NK-92 (cell line): ENCODE results near the gene CAPN1.
"Not testable (repeated sequence)": the region's sequence is repeated elsewhere in the genome, so short reads cannot be mapped to it uniquely, and the experiment has no call there.

Experiments used
- DNase-seq: peaks from one replicate; lab custom pipeline; 2025; ENCODE audit not compliant: unreplicated experiment; lab: John Stamatoyannopoulos, UW

The CAPN1 gene

GRCh38 chr11:65216830-65217229 is 35.1 kb downstream of the CAPN1 start:
- DNase-seq, result no peak

- DNase-seq, result no peak
These were observed 36.0 kb downstream of the CAPN1 start for GRCh38 chr11:65217441-65218423.

GRCh38 chr11:65218446-65218845 is 36.7 kb downstream of the CAPN1 start:
- DNase-seq, result no peak

- no peak for DNase-seq
These were observed 38.1 kb downstream of the CAPN1 start for GRCh38 chr11:65219930-65220213.

GRCh38 chr11:65221026-65221425 is 39.3 kb downstream of the CAPN1 start:
- DNase-seq, result no peak

- no peak for DNase-seq
These were observed 41.3 kb downstream of the CAPN1 start for GRCh38 chr11:65223011-65223410.

GRCh38 chr11:65224930-65225278 is 43.2 kb downstream of the CAPN1 start:
- DNase-seq, result no peak

GRCh38 chr11:65225279-65226102 is 43.8 kb downstream of the CAPN1 start:
- no peak for DNase-seq

- DNase-seq, result no peak
These were observed 44.3 kb downstream of the CAPN1 start for GRCh38 chr11:65226103-65226442.

GRCh38 chr11:65227879-65228278 is 46.2 kb downstream of the CAPN1 start:
- DNase-seq, result no peak

- DNase-seq, result no peak
These were observed 54.7 kb downstream of the CAPN1 start for GRCh38 chr11:65236194-65237059.

GRCh38 chr11:65238302-65238701 is 56.6 kb downstream of the CAPN1 start:
- DNase-seq, result not testable (repeated sequence)

GRCh38 chr11:65241134-65241533 is 59.4 kb downstream of the CAPN1 start:
- DNase-seq, result no peak

GRCh38 chr11:65241692-65242091 is 60.0 kb downstream of the CAPN1 start:
- no peak for DNase-seq

- DNase-seq, result no peak
These were observed 60.7 kb downstream of the CAPN1 start for GRCh38 chr11:65242389-65242788.

GRCh38 chr11:65243797-65244196 is 62.1 kb downstream of the CAPN1 start:
- DNase-seq, result no peak

- not testable (repeated sequence) for DNase-seq
These were observed 63.3 kb downstream of the CAPN1 start for GRCh38 chr11:65245046-65245445.

GRCh38 chr11:65246506-65246905 is 64.8 kb downstream of the CAPN1 start:
- no peak for DNase-seq

GRCh38 chr11:65248184-65248710 is 66.5 kb downstream of the CAPN1 start:
- not testable (repeated sequence) for DNase-seq

GRCh38 chr11:65251476-65251875 is 69.7 kb downstream of the CAPN1 start:
- no peak for DNase-seq

- no peak for DNase-seq
These were observed 73.0 kb downstream of the CAPN1 start for GRCh38 chr11:65254724-65255123.
